ENCODE data around the gene HS6ST3.

HS6ST3 gene

DNA sequence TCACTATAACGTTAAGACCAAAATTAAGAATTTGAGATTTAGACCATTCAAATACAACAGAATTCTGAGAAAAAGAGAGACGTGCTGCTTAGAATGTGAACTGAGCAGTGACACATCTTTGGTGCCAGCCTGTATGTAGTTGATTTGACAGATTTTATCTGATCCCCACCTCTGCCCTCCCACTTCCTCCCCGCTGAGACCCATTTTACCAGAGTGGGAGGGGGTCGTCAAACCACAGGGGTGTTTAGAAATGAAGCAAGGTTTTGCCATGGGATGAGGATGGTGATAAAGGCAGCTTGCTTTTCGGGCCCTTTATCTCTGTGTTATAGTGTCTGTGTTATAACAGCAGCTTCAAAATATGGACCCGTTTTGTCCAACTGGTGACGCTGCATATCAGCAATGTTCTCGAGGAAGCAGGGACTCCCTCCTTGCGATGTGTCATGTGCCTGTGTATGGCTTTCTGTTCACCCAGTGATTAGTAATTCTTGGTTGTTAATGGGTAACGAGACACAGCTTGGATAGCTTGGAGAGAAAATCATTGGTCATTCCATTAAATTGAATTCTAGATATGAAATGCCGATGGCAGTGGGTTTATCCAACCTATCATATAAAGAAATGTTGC is 125.0 kb downstream of the HS6ST3 start:
- no peak for DNase-seq (ENCODE audit: low spot score)
- in situ Hi-C loops (cut with MboI; ENCODE audit: low sequenced_read_pairs, unreplicated experiment), result no loop called here
- TF ChIP-seq CTCF (IDR thresholded peaks at IDR 0.05; ENCODE audit: borderline replicate concordance, control extremely low read depth, extremely low read depth, insufficient read depth, missing control alignments), result no peak

DNA sequence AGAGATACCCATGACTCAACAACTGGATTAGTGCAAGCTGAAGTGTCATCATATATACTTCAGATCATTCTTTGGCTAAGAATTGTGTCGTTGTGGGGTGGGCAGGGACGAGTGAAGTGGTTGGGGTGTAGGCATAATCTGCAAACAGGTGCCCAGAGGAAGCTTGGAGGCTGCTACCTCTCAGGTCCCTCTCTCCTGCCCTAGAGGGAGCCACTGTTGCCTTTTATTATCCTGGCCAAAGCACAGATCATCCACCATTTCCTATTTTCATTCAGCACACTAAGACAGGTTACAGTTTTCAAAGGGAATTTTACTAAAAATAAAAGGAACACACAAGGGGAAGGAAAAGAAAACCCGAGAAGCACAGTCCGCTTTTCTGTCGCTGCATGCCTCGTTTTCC is 126.6 kb downstream of the HS6ST3 start:
- no peak for DNase-seq (ENCODE audit: low spot score)
- no peak for TF ChIP-seq CTCF (IDR thresholded peaks at IDR 0.05; ENCODE audit: borderline replicate concordance, control extremely low read depth, extremely low read depth, insufficient read depth, missing control alignments)
- in situ Hi-C loops (cut with MboI; ENCODE audit: low sequenced_read_pairs, unreplicated experiment), result no loop called here

DNA sequence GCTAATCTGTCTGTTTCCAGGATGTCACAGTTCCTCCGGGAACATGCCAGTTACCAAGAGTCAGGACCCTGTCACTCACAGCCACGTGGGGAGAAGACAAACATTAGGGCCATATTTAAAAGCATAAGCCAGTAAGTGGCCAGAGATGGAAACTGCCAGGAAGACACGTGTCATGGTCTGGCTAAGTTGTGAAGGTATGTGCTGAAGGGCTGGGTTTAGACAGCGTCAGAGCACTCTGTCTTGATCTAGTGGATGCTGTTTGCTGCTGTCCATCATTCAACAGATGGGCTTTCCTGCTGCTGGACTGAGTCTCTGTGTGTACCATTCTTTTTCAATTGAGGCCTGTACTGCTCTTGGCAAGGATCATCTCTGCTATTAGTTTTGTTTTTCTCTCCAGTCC is 128.6 kb downstream of the HS6ST3 start:
- no peak for TF ChIP-seq CTCF (IDR thresholded peaks at IDR 0.05; ENCODE audit: borderline replicate concordance, control extremely low read depth, extremely low read depth, insufficient read depth, missing control alignments)
- in situ Hi-C loops (cut with MboI; ENCODE audit: low sequenced_read_pairs, unreplicated experiment), result no loop called here
- no peak for DNase-seq (ENCODE audit: low spot score)

DNA sequence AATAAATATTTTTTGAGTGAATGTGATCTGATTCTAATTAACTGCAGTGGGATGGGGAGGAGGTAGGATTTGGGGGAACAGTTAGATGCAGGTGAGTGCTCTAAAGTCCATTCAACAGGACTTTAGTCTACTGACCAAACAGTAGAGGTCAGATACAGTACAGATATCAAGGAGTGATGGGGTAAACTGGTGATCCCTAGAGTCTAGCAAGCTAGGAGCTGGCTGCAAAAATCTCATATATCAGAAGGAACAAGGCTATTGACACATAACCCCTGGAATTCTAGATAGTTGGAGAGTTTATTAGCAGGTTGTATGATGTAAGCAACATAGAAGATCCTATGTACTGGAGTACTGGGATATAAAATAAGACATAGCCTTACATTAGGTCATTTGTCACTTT is 131.6 kb downstream of the HS6ST3 start:
- no peak for TF ChIP-seq CTCF (IDR thresholded peaks at IDR 0.05; ENCODE audit: borderline replicate concordance, control extremely low read depth, extremely low read depth, insufficient read depth, missing control alignments)
- no peak for DNase-seq (ENCODE audit: low spot score)
- in situ Hi-C loops (cut with MboI; ENCODE audit: low sequenced_read_pairs, unreplicated experiment), result no loop called here

DNA sequence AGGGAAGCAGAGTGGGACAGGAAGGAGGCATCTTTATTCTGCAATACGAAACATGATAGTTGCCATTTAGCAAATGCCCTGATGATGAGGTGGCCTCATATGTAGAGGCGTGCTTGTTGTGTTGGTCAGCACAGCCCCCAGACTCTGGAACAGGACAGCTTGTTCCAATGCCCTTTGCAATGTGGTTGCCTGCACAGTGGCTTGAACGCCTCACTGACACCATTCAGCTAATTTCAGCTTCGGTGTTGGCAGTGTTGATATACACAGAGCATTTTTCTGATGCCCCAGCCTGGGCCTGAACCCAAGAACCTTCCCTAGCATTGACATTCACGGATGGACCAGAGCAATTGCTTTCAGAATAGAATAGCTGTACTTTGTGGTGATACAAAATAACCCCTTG is 133.3 kb downstream of the HS6ST3 start:
- no peak for TF ChIP-seq CTCF (IDR thresholded peaks at IDR 0.05; ENCODE audit: borderline replicate concordance, control extremely low read depth, extremely low read depth, insufficient read depth, missing control alignments)
- in situ Hi-C loops (cut with MboI; ENCODE audit: low sequenced_read_pairs, unreplicated experiment), result no loop called here

GRCh38 chr13:96229356-96229755 is 139.4 kb downstream of the HS6ST3 start:
- no peak for DNase-seq (ENCODE audit: low spot score)
- peak; percentile 37 for TF ChIP-seq CTCF (IDR thresholded peaks at IDR 0.05; ENCODE audit: borderline replicate concordance, control extremely low read depth, extremely low read depth, insufficient read depth, missing control alignments)

More for the DNA sequence above, 133.3 kb downstream of the HS6ST3 start:
- DNase-seq (ENCODE audit: low spot score), result no peak

More at GRCh38 chr13:96229356-96229755, 139.4 kb downstream of the HS6ST3 start:
- in situ Hi-C loops (cut with MboI; ENCODE audit: low sequenced_read_pairs, unreplicated experiment), result no loop called here
